WTC11 (cell line): ENCODE measurements around the gene RPL37A.

ENCODE experiments used
- CBFB ChIP-seq: sonication (generic); formaldehyde crosslinking; IDR thresholded peaks from 2 replicates; pipeline ENCODE4 v1.8.1; 2022; ENCODE audit warnings: mild to moderate bottlenecking, low read depth, missing genetic modification reagents
- ESRRA ChIP-seq: sonication (generic); formaldehyde crosslinking; IDR thresholded peaks from 2 replicates; pipeline ENCODE4 v1.8.1; 2022; ENCODE audit warnings: mild to moderate bottlenecking, missing genetic modification reagents, borderline replicate concordance
- ETV6 ChIP-seq: sonication (generic); formaldehyde crosslinking; IDR thresholded peaks from 2 replicates; pipeline ENCODE4 v1.8.1; 2022; ENCODE audit warnings: mild to moderate bottlenecking, missing genetic modification reagents
- FOXP1 ChIP-seq: sonication (generic); formaldehyde crosslinking; IDR thresholded peaks from 2 replicates; pipeline ENCODE4 v1.8.0; 2022; ENCODE audit warnings: missing genetic modification reagents, mild to moderate bottlenecking, moderate library complexity, borderline replicate concordance
- NFYB ChIP-seq: sonication (generic); formaldehyde crosslinking; conservative IDR thresholded peaks from 2 replicates; pipeline ENCODE4 v1.8.0; 2022; ENCODE audit warnings: low read depth, missing genetic modification reagents
- NR1H2 ChIP-seq: sonication (generic); formaldehyde crosslinking; IDR thresholded peaks from 2 replicates; pipeline ENCODE4 v1.9.0; 2021; ENCODE audit warnings: mild to moderate bottlenecking, moderate library complexity, missing genetic modification reagents
- RELA ChIP-seq: sonication (generic); formaldehyde crosslinking; IDR thresholded peaks from 2 replicates; pipeline ENCODE4 v1.8.1; 2022; ENCODE audit warnings: missing genetic modification reagents, mild to moderate bottlenecking, borderline replicate concordance
- SMAD3 ChIP-seq: sonication (generic); formaldehyde crosslinking; IDR thresholded peaks from 2 replicates; pipeline ENCODE4 v1.8.0; 2022; ENCODE audit warnings: missing genetic modification reagents, mild to moderate bottlenecking, borderline replicate concordance
- TP53 ChIP-seq: sonication (generic); formaldehyde crosslinking; IDR thresholded peaks from 2 replicates; pipeline ENCODE4 v1.8.1; 2023; ENCODE audit warnings: mild to moderate bottlenecking, missing genetic modification reagents
- ZNF232 ChIP-seq: sonication (generic); formaldehyde crosslinking; IDR thresholded peaks from 2 replicates; pipeline ENCODE4 v1.8.0; 2022; ENCODE audit warnings: mild to moderate bottlenecking, missing genetic modification reagents
- ZNF263 ChIP-seq: sonication (generic); formaldehyde crosslinking; IDR thresholded peaks from 2 replicates; pipeline ENCODE4 v1.8.1; 2022; ENCODE audit warnings: low read depth, mild to moderate bottlenecking, moderate library complexity, missing genetic modification reagents
- TF ChIP-seq, protein P1 (sequence below): fragments of 200-600 bp; IDR thresholded peaks from 2 replicates; pipeline ENCODE4 v1.8.0; 2022; ENCODE audit warnings: antibody characterized with exemption
- TF ChIP-seq, protein P2 (sequence below): sonication (generic); formaldehyde crosslinking; IDR thresholded peaks from 2 replicates; pipeline ENCODE4 v1.8.1; 2023; ENCODE audit warnings: mild to moderate bottlenecking, missing genetic modification reagents
- TF ChIP-seq, protein P3 (sequence below): sonication (generic); formaldehyde crosslinking; IDR thresholded peaks from 2 replicates; pipeline ENCODE4 v1.8.0; 2023; ENCODE audit warnings: mild to moderate bottlenecking, missing genetic modification reagents

DNA sequence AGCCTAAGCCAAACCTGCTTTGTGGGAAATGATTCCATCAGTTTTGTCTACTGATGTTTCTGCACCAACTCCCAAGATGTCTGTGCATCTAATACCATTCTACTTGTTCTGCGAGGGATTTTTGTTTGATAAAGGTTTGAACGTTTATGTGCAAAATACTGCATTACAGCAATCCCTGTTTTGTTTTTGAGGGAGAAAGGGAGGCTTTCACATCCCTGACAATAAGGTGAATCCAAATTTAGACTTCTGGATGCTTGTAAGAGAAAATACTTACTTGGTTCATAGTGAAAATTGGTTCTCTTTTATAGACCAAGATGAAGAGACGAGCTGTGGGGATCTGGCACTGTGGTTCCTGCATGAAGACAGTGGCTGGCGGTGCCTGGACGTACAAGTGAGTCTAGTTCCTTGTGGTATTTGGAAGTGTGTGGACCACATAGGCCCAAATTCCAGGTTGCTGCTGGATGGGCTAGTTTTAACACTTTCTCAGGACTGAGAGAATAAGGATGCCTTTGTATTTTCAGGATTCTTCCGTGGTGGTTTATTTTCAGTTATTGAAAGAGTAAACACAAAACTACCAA is 1.1 kb downstream of the RPL37A start:
- TF ChIP-seq, protein P1, sequence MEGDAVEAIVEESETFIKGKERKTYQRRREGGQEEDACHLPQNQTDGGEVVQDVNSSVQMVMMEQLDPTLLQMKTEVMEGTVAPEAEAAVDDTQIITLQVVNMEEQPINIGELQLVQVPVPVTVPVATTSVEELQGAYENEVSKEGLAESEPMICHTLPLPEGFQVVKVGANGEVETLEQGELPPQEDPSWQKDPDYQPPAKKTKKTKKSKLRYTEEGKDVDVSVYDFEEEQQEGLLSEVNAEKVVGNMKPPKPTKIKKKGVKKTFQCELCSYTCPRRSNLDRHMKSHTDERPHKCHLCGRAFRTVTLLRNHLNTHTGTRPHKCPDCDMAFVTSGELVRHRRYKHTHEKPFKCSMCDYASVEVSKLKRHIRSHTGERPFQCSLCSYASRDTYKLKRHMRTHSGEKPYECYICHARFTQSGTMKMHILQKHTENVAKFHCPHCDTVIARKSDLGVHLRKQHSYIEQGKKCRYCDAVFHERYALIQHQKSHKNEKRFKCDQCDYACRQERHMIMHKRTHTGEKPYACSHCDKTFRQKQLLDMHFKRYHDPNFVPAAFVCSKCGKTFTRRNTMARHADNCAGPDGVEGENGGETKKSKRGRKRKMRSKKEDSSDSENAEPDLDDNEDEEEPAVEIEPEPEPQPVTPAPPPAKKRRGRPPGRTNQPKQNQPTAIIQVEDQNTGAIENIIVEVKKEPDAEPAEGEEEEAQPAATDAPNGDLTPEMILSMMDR, result no peak
- TF ChIP-seq SMAD3 (no peak), ETV6 (no peak), ZNF232 (CRISPR knock-in tag) (no peak), CBFB (CRISPR knock-in tag) (no peak), ZNF263 (no peak), NFYB (CRISPR knock-in tag) (no peak), TP53 (CRISPR knock-in tag) (no peak), RELA (CRISPR knock-in tag) (no peak), FOXP1 (CRISPR knock-in tag) (no peak), NR1H2 (no peak), ESRRA (CRISPR knock-in tag) (no peak)
- TF ChIP-seq, protein P2, sequence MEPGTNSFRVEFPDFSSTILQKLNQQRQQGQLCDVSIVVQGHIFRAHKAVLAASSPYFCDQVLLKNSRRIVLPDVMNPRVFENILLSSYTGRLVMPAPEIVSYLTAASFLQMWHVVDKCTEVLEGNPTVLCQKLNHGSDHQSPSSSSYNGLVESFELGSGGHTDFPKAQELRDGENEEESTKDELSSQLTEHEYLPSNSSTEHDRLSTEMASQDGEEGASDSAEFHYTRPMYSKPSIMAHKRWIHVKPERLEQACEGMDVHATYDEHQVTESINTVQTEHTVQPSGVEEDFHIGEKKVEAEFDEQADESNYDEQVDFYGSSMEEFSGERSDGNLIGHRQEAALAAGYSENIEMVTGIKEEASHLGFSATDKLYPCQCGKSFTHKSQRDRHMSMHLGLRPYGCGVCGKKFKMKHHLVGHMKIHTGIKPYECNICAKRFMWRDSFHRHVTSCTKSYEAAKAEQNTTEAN (CRISPR knock-in tag), result no peak
- TF ChIP-seq, protein P3, sequence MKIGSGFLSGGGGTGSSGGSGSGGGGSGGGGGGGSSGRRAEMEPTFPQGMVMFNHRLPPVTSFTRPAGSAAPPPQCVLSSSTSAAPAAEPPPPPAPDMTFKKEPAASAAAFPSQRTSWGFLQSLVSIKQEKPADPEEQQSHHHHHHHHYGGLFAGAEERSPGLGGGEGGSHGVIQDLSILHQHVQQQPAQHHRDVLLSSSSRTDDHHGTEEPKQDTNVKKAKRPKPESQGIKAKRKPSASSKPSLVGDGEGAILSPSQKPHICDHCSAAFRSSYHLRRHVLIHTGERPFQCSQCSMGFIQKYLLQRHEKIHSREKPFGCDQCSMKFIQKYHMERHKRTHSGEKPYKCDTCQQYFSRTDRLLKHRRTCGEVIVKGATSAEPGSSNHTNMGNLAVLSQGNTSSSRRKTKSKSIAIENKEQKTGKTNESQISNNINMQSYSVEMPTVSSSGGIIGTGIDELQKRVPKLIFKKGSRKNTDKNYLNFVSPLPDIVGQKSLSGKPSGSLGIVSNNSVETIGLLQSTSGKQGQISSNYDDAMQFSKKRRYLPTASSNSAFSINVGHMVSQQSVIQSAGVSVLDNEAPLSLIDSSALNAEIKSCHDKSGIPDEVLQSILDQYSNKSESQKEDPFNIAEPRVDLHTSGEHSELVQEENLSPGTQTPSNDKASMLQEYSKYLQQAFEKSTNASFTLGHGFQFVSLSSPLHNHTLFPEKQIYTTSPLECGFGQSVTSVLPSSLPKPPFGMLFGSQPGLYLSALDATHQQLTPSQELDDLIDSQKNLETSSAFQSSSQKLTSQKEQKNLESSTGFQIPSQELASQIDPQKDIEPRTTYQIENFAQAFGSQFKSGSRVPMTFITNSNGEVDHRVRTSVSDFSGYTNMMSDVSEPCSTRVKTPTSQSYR (CRISPR knock-in tag), result no peak
